Measurements from ENCODE around the gene DPEP3.

DPEP3 gene

GRCh38 chr16:67928561-67929364 is 51.5 kb downstream of the DPEP3 start:
- peak in 1 of 2 experiments; percentile 63 for DNase-seq

- no peak for DNase-seq
Measured at GRCh38 chr16:67928147-67928546, 52.2 kb downstream of the DPEP3 start.

- peak in 1 of 2 experiments; percentile 45 for DNase-seq
Measured at GRCh38 chr16:67927131-67927941, 53.0 kb downstream of the DPEP3 start.

- no peak for DNase-seq
Measured at GRCh38 chr16:67926181-67926750, 54.0 kb downstream of the DPEP3 start.

Measured in cerebellar nuclear complex (tissue), 1 donor.